Ascending aorta (tissue), 2 donors: Measurements from ENCODE around the gene GATB. TPM values are rescaled to one million over a fixed set of nuclear protein-coding genes. Genes with fewer than 3 reads are reported as not detected.
A peak's percentile ranks its signal among the peaks of the same experiment; 100 is the strongest.

Source experiments
- DNase-seq, 2 donors: peaks; one replicate each; pipeline ENCODE4 v3.0.0-alpha.2; 2019; ENCODE audit warnings: low spot score in 2 of 2
- H3K27ac ChIP-seq, 2 donors: fragments of 200-600 bp; sonication (generic); one replicate each; pipeline ENCODE4 v1.5.1; 2016 to 2017; ENCODE audit warnings: mild to moderate bottlenecking in 1 of 2
- H3K27me3 ChIP-seq: fragments of 200-600 bp; sonication (generic); one replicate; pipeline ENCODE4 v1.5.1; 2017
- H3K36me3 ChIP-seq, 2 donors: fragments of 200-600 bp; sonication (generic); one replicate each; pipeline ENCODE4 v1.5.1; 2016
- H3K4me1 ChIP-seq, 2 donors: fragments of 200-600 bp; sonication (generic); one replicate each; pipeline ENCODE4 v1.5.1; 2016 to 2017; ENCODE audit warnings: mild to moderate bottlenecking in 1 of 2
- H3K4me3 ChIP-seq, 2 donors: fragments of 200-600 bp; sonication (generic); one replicate each; pipeline ENCODE4 v1.5.1; 2016 to 2017; ENCODE audit warnings: mild to moderate bottlenecking in 1 of 2
- H3K9me3 ChIP-seq, 2 donors: fragments of 200-600 bp; sonication (generic); one replicate each; pipeline ENCODE4 v1.5.1; 2016
- intact Hi-C: fragments of 100-400 bp; cut with DNase I; formaldehyde crosslinking; loops from one replicate; pipeline ENCODE4 v1.15.1; 2023
- total RNA-seq: library from RNA; depleted of rRNA; stranded (reverse); fragments of >200 nt; gene quantifications from one replicate; pipeline ENCODE4 v1.1.0, GENCODE V29; 2016
- TF ChIP-seq, protein P1 (sequence below), 3 experiments: fragments of 200-600 bp in 2 of 3; fragments of 450-650 bp in 1 of 3; sonication (generic) in 2 of 3; IDR thresholded peaks; one replicate each; pipeline ENCODE4 v1.5.1; 2016 to 2019; ENCODE audit warnings: antibody characterized with exemption in 3 of 3, mild to moderate bottlenecking in 1 of 3, moderate library complexity in 1 of 3

GATB gene
- total RNA-seq, 1 donor from 2014 or later: 16.7 TPM

DNA sequence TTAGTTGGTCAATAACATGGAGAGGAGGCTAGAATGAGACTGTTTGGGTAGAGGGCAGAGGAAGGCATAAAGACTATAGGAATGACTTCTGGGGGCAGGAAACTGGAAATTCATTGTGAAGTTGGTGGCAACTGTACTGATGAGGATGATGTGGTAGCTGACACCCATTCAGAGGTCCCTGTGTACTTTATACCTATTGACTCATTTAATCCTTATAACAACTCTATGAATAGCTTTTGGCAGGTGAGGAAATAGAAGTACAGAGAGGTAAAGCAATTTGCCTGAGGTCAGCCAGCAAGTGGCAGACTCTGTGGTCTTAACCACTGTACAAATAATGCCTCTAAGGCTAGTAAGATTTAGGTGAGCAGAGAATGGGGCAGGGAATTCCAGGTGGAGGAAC lies 100.1 kb downstream of the GATB start:
- H3K4me3 ChIP-seq: no peak overlapping the region
- H3K36me3 ChIP-seq: no peaks in the 10 kb centered on the region
- no peak overlapping the region for H3K27ac ChIP-seq
- no peaks in the 10 kb centered on the region for H3K27me3 ChIP-seq
- no peaks in the 10 kb centered on the region for H3K9me3 ChIP-seq
- no peak for DNase-seq
- no peaks in the 10 kb centered on the region for H3K4me1 ChIP-seq
- TF ChIP-seq, protein P1, sequence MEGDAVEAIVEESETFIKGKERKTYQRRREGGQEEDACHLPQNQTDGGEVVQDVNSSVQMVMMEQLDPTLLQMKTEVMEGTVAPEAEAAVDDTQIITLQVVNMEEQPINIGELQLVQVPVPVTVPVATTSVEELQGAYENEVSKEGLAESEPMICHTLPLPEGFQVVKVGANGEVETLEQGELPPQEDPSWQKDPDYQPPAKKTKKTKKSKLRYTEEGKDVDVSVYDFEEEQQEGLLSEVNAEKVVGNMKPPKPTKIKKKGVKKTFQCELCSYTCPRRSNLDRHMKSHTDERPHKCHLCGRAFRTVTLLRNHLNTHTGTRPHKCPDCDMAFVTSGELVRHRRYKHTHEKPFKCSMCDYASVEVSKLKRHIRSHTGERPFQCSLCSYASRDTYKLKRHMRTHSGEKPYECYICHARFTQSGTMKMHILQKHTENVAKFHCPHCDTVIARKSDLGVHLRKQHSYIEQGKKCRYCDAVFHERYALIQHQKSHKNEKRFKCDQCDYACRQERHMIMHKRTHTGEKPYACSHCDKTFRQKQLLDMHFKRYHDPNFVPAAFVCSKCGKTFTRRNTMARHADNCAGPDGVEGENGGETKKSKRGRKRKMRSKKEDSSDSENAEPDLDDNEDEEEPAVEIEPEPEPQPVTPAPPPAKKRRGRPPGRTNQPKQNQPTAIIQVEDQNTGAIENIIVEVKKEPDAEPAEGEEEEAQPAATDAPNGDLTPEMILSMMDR (IDR thresholded peaks at IDR 0.05): no peak
- intact Hi-C loops: no loop called here

DNA sequence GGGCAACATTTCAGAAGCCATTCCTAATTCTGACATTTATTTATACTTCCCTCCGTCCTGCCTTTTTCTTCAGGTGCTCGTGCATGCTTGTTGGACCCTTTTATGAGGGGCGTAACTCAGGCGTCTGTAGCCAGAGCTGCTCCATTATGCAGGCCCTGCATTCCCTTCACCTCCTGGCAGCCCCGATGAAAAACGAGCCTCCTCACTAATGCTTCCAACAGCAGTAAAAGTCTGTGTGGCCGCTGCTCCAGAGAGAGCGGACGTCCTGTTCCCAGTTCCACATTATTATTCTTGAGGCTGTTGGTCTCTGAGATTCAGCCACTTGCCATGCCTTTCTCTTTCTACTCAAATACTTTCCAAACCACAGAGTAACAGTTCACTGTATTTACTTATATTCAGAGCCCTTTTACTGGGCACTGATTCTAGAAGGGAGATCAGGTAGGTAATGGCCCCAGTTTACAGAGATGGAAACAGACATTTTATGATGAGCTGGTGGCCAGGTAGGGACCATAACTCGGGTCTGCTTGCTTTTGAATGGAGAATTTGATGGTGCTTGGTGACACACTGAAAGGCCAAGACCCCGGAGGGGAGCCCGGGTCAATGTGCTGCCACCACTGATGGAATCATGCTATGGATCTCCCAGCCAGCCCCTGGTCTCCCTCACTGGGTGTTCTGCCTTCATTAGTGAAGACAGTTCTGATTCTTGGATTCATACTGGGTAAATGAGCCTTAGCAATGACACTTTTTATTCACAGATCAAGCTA lies 101.0 kb downstream of the GATB start:
- H3K27me3 ChIP-seq: no peaks in the 10 kb centered on the region
- H3K36me3 ChIP-seq: no peaks in the 10 kb centered on the region
- no peak for DNase-seq
- TF ChIP-seq, protein P1 (IDR thresholded peaks at IDR 0.05): no peak
- intact Hi-C loops: no loop called here
- H3K4me1 ChIP-seq: no peaks in the 10 kb centered on the region
- no peaks in the 10 kb centered on the region for H3K9me3 ChIP-seq
- H3K27ac ChIP-seq: no peak overlapping the region
- no peak overlapping the region for H3K4me3 ChIP-seq

DNA sequence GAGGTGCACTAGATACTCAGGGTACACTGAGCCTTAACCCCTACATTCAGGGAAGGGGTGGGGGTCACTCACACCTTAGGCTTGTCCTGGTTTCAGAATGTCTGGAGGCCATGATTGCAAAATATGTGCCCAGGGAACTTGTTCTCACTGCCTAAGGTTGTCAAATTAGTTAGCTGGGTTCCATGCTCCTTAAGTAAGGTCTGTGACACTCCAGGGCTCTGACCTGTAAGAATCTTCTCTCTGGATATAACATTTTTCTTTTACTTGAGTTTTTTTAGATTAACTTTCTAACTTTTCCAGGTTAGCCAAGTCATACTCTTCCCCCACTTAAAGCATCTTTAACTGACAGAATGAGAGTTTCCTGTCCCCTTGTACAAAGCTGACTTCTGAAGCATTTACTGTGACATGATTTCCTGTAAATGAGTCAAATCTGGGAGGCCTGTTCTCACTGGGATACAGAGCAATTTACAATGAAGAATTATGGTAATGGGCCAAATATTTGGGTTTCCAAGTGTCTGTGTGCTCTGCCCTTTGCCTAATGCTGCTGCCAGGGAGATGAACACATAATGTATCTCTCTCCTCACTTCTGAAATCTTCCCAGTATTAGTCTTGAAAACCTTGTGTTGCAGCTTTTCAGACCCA lies 101.7 kb downstream of the GATB start:
- DNase-seq: no peak
- H3K27me3 ChIP-seq: no peaks in the 10 kb centered on the region
- intact Hi-C loops: no loop called here
- peak overlapping the region in 1 of 2 donors; percentile 12 for H3K27ac ChIP-seq
- no peaks in the 10 kb centered on the region for H3K4me1 ChIP-seq
- H3K9me3 ChIP-seq: no peaks in the 10 kb centered on the region
- no peak overlapping the region for H3K4me3 ChIP-seq
- TF ChIP-seq, protein P1 (IDR thresholded peaks at IDR 0.05): no peak
- no peaks in the 10 kb centered on the region for H3K36me3 ChIP-seq

DNA sequence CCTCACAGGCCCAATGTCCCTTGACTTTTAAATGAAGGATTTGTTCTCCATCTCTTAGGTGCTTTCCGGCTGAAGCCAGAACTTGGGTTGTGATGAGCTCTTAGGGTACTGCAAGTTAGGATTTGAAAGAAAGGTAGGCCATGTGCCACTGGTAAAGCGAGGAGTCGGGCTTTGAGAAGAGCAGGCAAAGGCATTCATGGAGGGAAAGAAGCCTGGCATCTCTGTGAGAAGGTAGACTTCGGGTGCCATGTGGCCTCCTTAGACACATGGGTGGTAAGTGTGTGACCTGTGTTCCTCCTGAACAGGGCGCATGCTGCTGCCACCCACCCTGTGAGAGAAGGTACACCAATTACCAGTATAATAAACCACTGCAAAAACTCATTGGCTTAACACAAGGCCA lies 102.9 kb downstream of the GATB start:
- TF ChIP-seq, protein P1 (IDR thresholded peaks at IDR 0.05): no peak
- Histone ChIP-seq H3K27ac (no peak overlapping the region), H3K4me1 (no peaks in the 10 kb centered on the region), H3K9me3 (no peaks in the 10 kb centered on the region), H3K36me3 (no peaks in the 10 kb centered on the region), H3K27me3 (no peaks in the 10 kb centered on the region), H3K4me3 (no peak overlapping the region)
- DNase-seq: no peak
- intact Hi-C loops: no loop called here

- intact Hi-C loops: no loop called here
- Histone ChIP-seq H3K36me3 (no peaks in the 10 kb centered on the region), H3K27me3 (no peaks in the 10 kb centered on the region), H3K4me1 (no peaks in the 10 kb centered on the region), H3K27ac (no peak overlapping the region), H3K9me3 (no peaks in the 10 kb centered on the region), H3K4me3 (no peak overlapping the region)
- DNase-seq: no peak
- TF ChIP-seq, protein P1 (IDR thresholded peaks at IDR 0.05): no peak
These were observed 104.7 kb downstream of the GATB start for GRCh38 chr4:151656058-151656457.
